AG09319 (cell line): ENCODE measurements around the gene TINAGL1.

Source experiments
- DNase-seq: peaks from one replicate; pipeline ENCODE4 v3.0.0-alpha.2; 2010; ENCODE audit warnings: low read depth; ENCODE audit errors: extremely low read depth
- TF ChIP-seq, protein P1 (sequence below): IDR thresholded peaks from 2 replicates; pipeline ENCODE4 v1.5.1; 2011; ENCODE audit warnings: low read depth, mild to moderate bottlenecking, inconsistent platforms, low read length, moderate library complexity

Gene TINAGL1

DNA sequence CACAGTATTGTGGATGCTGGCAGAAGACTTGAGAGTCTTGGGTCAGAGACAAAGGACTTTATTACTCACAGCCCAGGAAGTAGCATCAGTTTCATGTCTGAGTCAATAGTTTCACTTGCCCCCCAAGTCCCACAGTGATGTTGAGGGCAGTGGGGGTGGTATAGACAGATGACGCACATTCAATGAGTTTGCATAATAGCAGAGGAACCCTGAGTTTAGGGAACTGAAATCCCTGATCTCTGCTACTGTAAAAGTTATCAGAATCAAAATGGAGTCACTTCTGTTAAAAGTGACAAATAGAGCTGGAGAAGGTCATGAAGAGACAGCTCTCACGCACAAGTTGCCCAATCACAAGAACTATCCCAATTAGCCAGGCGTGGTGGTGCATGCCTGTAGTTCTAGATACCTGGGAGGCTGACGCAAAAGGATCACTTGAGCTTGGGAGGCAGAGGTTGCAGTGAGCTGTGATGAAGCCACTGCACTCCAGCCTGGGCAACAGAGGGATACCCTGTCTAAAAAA lies 29.7 kb downstream of the TINAGL1 start:
- TF ChIP-seq, protein P1, sequence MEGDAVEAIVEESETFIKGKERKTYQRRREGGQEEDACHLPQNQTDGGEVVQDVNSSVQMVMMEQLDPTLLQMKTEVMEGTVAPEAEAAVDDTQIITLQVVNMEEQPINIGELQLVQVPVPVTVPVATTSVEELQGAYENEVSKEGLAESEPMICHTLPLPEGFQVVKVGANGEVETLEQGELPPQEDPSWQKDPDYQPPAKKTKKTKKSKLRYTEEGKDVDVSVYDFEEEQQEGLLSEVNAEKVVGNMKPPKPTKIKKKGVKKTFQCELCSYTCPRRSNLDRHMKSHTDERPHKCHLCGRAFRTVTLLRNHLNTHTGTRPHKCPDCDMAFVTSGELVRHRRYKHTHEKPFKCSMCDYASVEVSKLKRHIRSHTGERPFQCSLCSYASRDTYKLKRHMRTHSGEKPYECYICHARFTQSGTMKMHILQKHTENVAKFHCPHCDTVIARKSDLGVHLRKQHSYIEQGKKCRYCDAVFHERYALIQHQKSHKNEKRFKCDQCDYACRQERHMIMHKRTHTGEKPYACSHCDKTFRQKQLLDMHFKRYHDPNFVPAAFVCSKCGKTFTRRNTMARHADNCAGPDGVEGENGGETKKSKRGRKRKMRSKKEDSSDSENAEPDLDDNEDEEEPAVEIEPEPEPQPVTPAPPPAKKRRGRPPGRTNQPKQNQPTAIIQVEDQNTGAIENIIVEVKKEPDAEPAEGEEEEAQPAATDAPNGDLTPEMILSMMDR, result no peak
- DNase-seq, result no peak

DNA sequence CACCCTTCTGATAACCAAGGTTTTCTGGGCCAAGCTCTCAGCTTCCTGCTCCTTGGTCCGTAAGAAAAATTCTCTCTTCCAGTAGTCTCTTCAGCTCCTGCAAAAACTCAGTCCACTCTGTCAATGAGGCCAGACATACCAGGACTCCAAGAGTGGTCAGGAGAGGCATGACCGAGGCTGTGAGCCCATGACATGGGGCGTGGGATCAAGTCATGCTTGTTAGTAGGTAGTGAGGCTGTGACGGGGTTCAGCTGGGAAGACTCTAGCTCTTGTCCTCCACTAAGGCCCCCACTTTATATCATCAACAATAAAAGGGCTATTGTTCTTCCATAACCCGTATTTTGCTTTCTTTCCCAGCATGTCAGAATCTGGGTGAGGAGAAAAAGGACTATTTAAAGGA lies 31.0 kb downstream of the TINAGL1 start:
- TF ChIP-seq, protein P1, result no peak
- DNase-seq, result no peak

DNA sequence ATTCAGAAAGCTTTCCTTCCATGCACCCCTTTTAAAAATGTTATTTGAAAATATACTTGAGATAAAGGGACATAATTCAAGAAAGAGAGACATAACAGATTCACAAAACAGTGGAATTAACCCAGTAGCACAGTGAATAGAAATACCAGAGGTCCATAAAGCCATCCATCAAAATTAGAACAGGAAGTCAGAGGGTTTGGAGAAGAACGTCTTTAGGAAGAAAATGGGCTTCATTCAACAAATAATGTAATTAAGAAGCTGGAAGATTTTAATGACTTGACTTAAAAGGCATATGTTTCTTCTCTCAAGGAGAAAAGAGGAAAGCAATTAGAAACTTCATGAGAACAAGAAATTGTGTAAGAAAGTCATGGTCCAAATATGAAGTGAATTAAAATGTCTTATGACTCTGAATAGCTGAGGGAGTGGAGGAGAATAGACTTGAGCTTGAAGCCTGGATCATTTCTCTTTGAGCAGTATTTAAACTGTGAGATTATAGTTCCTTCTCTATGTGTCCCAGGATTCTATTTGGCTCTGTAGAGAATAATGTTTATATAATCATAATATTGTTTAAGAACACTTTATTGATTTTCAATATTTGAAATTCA lies 33.3 kb downstream of the TINAGL1 start:
- no peak for DNase-seq
- TF ChIP-seq, protein P1, result no peak

DNA sequence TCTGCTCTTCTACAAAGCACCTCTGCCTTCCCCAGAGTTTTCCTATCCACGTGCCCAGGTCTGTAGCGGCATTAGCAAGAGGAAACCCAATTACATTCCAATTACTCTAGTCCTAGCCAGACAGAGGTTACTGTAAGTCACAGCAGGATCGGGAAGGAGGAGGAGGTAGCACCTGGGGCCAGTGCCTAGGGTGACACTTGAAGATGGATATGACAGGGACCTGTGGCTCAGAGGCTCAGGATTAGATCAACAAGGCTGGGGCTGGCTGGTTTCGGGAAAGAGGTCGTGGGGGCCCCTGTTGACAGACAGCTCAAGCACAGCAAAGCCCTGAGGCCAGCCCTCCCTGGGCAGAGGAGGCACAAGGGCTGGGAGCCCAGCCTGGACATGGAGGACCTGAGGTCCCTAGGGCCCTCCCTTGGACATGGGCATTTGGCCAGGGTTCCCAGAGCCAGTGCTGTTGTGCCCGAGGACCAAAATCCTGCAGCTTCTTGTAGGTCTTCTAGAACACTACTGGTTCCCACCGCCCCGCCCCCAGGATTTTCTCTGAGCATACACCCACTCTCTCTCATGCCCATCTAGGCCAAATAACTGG lies 38.2 kb downstream of the TINAGL1 start:
- DNase-seq, result no peak
- TF ChIP-seq, protein P1, result no peak

DNA sequence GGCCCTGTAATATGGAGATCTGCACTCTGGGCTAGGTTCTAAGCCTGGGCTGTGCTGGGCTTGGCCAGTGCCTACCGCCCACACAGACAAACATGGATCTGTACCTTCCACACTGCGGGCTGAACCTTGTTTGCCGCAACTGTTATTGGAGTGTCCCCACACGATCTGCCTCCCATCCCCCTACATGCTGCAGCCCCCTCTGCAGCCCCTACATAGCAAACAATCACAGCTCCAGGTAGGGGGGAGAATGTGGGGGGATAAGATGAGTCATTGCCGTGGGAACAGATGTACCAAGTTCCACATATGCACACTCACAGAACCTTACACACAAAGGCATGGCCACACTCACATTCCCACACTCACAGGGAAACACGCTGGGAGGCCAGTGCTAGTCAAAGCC lies 39.1 kb downstream of the TINAGL1 start:
- DNase-seq, result no peak
- TF ChIP-seq, protein P1, result no peak

DNA sequence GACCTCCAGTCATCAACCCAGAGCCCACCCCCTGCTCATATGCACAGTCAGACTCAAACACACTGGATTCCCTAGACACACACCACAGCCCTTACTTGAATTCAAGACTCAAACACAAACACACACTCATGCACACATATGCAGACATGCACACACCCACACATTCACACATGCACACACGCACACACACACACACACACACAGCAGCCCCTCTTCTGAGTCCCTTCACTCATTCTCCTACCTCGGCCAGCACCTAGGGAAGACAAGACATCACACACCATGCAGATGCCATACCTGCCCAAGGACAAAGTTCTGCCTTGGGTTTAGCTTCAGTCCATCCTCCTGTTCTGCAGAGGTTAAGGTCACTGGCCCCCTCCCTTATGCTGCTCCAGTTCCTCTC lies 39.6 kb downstream of the TINAGL1 start:
- TF ChIP-seq, protein P1, result no peak
- no peak for DNase-seq

DNA sequence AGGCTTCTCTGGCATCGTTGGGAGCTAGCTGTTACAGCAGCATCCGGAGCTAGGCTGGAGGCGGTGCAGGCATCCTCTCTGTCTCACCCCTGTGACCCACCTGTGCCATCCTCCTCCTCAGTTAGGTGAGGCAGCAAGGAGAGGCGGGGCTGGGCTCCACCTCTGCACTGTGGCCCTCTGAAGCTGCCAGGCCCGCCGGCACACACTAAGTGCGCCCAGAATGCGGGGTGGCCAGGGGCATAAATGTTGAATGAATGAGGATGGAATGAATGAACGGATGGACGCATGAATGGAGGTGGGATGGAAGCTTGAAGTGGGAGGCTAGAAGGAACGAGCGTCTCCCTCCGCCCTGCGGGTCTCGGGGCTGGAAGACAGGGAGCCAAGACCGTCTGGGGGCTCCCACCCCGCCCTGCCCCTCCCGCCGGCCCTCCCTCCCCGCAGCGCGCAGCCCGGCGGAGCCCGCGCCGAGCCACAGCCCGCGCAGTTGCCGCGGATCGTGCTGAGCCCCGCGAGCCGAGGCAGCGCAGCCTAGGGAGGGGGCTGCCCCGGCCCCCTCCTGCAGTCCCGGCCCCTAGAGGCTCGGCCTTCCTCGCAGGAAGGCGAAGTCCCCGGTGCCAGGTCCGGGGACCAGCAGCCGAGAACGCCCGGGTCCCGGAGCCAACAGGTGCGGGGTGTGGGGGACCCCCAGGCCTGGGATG lies 41.1 kb downstream of the TINAGL1 start, which contains the start of gene HCRTR1:
Gene HCRTR1, plus strand, starts transcription at position 472 of the 698 bp plus-strand sequence. CDS start 1,504 bp downstream, outside the sequence.
- no peak for DNase-seq
- TF ChIP-seq, protein P1, result no peak
